GM23248 (cell line): Measurements from ENCODE around the gene VSIG8.

ENCODE experiments used
- EZH2 ChIP-seq: fragments of 200-600 bp; sonication (generic); IDR thresholded peaks from 2 replicates; pipeline ENCODE4 v1.6.1; 2018; ENCODE audit warnings: antibody characterized with exemption, mild to moderate bottlenecking; ENCODE audit not compliant: insufficient read depth, poor library complexity, severe bottlenecking
- EZH2phosphoT487 ChIP-seq: fragments of 200-600 bp; sonication (generic); IDR thresholded peaks from 2 replicates; pipeline ENCODE4 v1.6.1; 2018; ENCODE audit warnings: antibody characterized with exemption, moderate library complexity, mild to moderate bottlenecking, low read depth; ENCODE audit not compliant: insufficient read depth

DNA sequence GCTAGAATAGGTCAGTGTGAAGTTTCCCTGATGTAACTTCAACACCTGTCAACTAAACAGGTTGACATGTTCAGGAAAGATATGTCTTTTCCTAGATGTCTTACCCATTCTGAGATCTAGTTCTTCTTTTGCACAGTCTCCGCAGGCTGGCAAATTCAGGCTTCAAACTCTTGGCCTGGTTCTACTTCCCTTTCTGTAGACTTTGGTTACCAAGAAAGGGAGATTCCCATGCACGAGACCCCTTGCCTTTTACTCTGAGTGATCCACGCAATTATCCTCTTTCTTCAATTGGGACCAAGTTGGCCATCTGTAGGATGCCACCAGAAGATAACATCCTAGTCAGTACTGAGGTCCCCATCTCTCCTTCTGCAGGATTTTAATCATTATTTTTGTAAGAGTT is 35.5 kb upstream of the VSIG8 start:
- TF ChIP-seq EZH2 = no peak
- no peak for TF ChIP-seq EZH2phosphoT487
